SK-N-SH treated with all-trans-retinoic acid at 6 μM for 48 hours (cell line): ENCODE measurements around the gene CFAP107.

Source experiments
- ATAC-seq: fragments of 200-7000 bp; cut with Tn5 transposase; 3 replicates; pipeline ENCODE4 v1.9.1; 2020; ENCODE audit warnings: mild to moderate bottlenecking, moderate library complexity
- ARNTL ChIP-seq: fragments of 450-650 bp; formaldehyde crosslinking; IDR thresholded peaks from 2 replicates; pipeline ENCODE4 v1.5.0; 2020; ENCODE audit warnings: low read depth, mild to moderate bottlenecking, moderate library complexity, borderline replicate concordance
- BACH2 ChIP-seq: fragments of 250-450 bp; sonication (Bioruptor Pico); IDR thresholded peaks from 2 replicates; pipeline ENCODE4 v1.9.0; 2021; ENCODE audit warnings: mild to moderate bottlenecking, borderline replicate concordance
- CSDC2 ChIP-seq: fragments of 250-450 bp; sonication (Bioruptor Pico); IDR thresholded peaks from 2 replicates; pipeline ENCODE4 v1.5.0; 2020; ENCODE audit warnings: mild to moderate bottlenecking, moderate library complexity
- GLIS3 ChIP-seq: fragments of 250-450 bp; sonication (Bioruptor Pico); IDR thresholded peaks from 2 replicates; pipeline ENCODE4 v1.5.0; 2020; ENCODE audit warnings: mild to moderate bottlenecking, moderate library complexity
- ISL1 ChIP-seq: fragments of 250-450 bp; sonication (Bioruptor Pico); IDR thresholded peaks from 2 replicates; pipeline ENCODE4 v2.1.2; 2022; ENCODE audit warnings: mild to moderate bottlenecking, moderate library complexity
- OSR1 ChIP-seq: fragments of 250-450 bp; sonication (Bioruptor Pico); IDR thresholded peaks from 2 replicates; pipeline ENCODE4 v1.8.0; 2022; ENCODE audit warnings: moderate library complexity, mild to moderate bottlenecking, inconsistent platforms
- RARB ChIP-seq: fragments of 250-450 bp; sonication (Bioruptor Pico); IDR thresholded peaks from 2 replicates; pipeline ENCODE4 v1.8.0; 2021; ENCODE audit warnings: mild to moderate bottlenecking, moderate library complexity
- SNAI2 ChIP-seq: fragments of 250-450 bp; sonication (Bioruptor Pico); IDR thresholded peaks from 2 replicates; pipeline ENCODE4 v1.5.0; 2020; ENCODE audit warnings: mild to moderate bottlenecking, moderate library complexity
- TCF4 ChIP-seq: fragments of 250-450 bp; sonication (Bioruptor Pico); IDR thresholded peaks from 2 replicates; pipeline ENCODE4 v1.8.0; 2021; ENCODE audit warnings: mild to moderate bottlenecking, moderate library complexity, borderline replicate concordance
- TOX ChIP-seq: fragments of 250-450 bp; sonication (Bioruptor Pico); IDR thresholded peaks from 2 replicates; pipeline ENCODE4 v1.8.0; 2021; ENCODE audit warnings: mild to moderate bottlenecking, moderate library complexity, borderline replicate concordance
- ZC3H10 ChIP-seq: fragments of 250-450 bp; sonication (Bioruptor Pico); IDR thresholded peaks from 2 replicates; pipeline ENCODE4 v1.5.1; 2021; ENCODE audit warnings: mild to moderate bottlenecking, moderate library complexity
- ZNF565 ChIP-seq: fragments of 450-650 bp; formaldehyde crosslinking; conservative IDR thresholded peaks from 2 replicates; pipeline ENCODE4 v1.5.0; 2020; ENCODE audit warnings: low read depth, mild to moderate bottlenecking, moderate library complexity
- ZNF70 ChIP-seq: fragments of 450-650 bp; formaldehyde crosslinking; IDR thresholded peaks from 2 replicates; pipeline ENCODE4 v1.5.0; 2020; ENCODE audit warnings: mild to moderate bottlenecking, moderate library complexity
- TF ChIP-seq, protein P1 (sequence below): fragments of 250-450 bp; sonication (Bioruptor Pico); IDR thresholded peaks from 2 replicates; pipeline ENCODE4 v1.5.0; 2020; ENCODE audit warnings: mild to moderate bottlenecking, moderate library complexity
- TF ChIP-seq, protein P2 (sequence below): fragments of 250-450 bp; sonication (Bioruptor Pico); IDR thresholded peaks from 2 replicates; pipeline ENCODE4 v1.8.0; 2021; ENCODE audit warnings: low read depth, mild to moderate bottlenecking, moderate library complexity, borderline replicate concordance
- TF ChIP-seq, protein P3 (sequence below): fragments of 250-450 bp; sonication (Bioruptor Pico); IDR thresholded peaks from 2 replicates; pipeline ENCODE4 v1.5.1; 2021; ENCODE audit warnings: mild to moderate bottlenecking, moderate library complexity
- TF ChIP-seq, protein P4 (sequence below): fragments of 250-450 bp; sonication (Bioruptor Pico); IDR thresholded peaks from 2 replicates; pipeline ENCODE4 v1.8.0; 2020; ENCODE audit warnings: mild to moderate bottlenecking, moderate library complexity, borderline replicate concordance
- TF ChIP-seq, protein P5 (sequence below): fragments of 250-450 bp; sonication (Bioruptor Pico); IDR thresholded peaks from 2 replicates; pipeline ENCODE4 v1.5.1; 2020; ENCODE audit warnings: low read depth, mild to moderate bottlenecking, moderate library complexity

CFAP107 gene

DNA sequence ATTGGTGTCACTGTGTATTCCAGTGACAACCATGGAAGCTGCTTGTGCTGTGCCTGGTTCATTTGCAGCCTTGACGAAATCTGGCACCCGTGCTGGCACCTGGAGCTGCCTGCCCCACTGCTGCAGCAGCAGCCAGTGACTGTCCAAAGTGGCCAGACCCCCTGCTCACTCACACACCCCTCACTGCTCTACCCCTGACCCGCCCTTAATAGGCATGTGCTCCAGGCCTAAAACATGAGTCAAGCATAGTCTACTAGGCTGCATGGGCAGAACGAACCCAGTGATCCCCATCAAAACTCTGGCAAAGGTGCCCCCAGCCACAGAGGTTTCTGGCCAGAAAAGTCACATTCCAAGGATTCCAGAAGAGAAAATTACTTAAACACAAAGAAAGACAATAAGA lies 52.9 kb downstream of the CFAP107 start:
- ATAC-seq = no peak
- TF ChIP-seq, protein P1, sequence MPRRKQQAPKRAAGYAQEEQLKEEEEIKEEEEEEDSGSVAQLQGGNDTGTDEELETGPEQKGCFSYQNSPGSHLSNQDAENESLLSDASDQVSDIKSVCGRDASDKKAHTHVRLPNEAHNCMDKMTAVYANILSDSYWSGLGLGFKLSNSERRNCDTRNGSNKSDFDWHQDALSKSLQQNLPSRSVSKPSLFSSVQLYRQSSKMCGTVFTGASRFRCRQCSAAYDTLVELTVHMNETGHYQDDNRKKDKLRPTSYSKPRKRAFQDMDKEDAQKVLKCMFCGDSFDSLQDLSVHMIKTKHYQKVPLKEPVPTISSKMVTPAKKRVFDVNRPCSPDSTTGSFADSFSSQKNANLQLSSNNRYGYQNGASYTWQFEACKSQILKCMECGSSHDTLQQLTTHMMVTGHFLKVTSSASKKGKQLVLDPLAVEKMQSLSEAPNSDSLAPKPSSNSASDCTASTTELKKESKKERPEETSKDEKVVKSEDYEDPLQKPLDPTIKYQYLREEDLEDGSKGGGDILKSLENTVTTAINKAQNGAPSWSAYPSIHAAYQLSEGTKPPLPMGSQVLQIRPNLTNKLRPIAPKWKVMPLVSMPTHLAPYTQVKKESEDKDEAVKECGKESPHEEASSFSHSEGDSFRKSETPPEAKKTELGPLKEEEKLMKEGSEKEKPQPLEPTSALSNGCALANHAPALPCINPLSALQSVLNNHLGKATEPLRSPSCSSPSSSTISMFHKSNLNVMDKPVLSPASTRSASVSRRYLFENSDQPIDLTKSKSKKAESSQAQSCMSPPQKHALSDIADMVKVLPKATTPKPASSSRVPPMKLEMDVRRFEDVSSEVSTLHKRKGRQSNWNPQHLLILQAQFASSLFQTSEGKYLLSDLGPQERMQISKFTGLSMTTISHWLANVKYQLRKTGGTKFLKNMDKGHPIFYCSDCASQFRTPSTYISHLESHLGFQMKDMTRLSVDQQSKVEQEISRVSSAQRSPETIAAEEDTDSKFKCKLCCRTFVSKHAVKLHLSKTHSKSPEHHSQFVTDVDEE = no peak
- TF ChIP-seq ARNTL (CRISPR knock-in tag) = no peak

DNA sequence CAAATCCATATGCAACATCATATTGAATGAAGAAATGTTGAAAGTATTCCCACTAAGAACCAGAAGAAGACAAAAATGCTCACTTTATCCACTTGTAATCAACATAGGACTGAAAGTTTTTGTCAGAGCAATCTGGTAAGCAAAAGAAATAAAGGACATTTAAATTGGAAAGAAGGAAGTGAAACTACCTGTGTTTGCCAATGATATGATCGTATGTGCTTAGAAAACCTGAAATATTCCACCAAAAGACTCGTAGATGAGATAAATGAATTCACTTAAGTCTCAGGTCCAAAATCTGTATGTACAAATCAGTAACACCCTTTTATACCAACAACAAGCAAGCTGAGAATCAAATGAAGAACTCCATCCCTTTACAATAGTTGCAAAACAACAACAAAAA lies 53.7 kb downstream of the CFAP107 start:
- no peak for TF ChIP-seq SNAI2
- TF ChIP-seq, protein P2, sequence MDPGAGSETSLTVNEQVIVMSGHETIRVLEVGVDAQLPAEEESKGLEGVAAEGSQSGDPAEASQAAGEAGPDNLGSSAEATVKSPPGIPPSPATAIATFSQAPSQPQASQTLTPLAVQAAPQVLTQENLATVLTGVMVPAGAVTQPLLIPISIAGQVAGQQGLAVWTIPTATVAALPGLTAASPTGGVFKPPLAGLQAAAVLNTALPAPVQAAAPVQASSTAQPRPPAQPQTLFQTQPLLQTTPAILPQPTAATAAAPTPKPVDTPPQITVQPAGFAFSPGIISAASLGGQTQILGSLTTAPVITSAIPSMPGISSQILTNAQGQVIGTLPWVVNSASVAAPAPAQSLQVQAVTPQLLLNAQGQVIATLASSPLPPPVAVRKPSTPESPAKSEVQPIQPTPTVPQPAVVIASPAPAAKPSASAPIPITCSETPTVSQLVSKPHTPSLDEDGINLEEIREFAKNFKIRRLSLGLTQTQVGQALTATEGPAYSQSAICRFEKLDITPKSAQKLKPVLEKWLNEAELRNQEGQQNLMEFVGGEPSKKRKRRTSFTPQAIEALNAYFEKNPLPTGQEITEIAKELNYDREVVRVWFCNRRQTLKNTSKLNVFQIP (CRISPR knock-in tag) = no peak
- TF ChIP-seq, protein P1 = no peak
- TF ChIP-seq ZC3H10 = no peak
- no peak for TF ChIP-seq ISL1 (CRISPR knock-in tag)
- TF ChIP-seq, protein P3, sequence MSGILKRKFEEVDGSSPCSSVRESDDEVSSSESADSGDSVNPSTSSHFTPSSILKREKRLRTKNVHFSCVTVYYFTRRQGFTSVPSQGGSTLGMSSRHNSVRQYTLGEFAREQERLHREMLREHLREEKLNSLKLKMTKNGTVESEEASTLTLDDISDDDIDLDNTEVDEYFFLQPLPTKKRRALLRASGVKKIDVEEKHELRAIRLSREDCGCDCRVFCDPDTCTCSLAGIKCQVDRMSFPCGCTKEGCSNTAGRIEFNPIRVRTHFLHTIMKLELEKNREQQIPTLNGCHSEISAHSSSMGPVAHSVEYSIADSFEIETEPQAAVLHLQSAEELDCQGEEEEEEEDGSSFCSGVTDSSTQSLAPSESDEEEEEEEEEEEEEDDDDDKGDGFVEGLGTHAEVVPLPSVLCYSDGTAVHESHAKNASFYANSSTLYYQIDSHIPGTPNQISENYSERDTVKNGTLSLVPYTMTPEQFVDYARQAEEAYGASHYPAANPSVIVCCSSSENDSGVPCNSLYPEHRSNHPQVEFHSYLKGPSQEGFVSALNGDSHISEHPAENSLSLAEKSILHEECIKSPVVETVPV (CRISPR knock-in tag) = no peak

DNA sequence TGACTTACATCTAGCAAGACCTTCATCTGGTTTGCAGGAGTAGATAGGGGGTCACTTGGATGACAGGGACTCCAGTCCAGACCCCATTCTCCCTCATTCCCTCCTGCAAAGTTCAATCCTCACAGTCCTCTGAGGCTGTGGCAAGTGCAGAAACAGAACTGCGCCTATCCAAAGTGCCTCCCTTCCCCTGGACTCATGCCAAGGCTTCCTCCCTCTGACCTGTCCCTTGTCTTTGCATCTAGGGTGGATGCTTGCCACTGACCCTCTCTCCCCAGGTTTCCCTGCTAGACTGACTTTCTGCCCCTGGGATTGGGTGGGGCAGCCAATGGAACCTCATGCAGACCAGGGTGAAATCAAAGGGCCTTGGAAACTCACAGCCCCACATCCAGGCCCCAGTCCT lies 63.9 kb downstream of the CFAP107 start:
- TF ChIP-seq ZNF70 (CRISPR knock-in tag) (no peak), ZC3H10 (no peak), OSR1 (CRISPR knock-in tag) (no peak), ISL1 (CRISPR knock-in tag) (no peak), TCF4 (CRISPR knock-in tag) (no peak), ZNF565 (no peak), CSDC2 (no peak), BACH2 (CRISPR knock-in tag) (no peak), RARB (no peak), GLIS3 (CRISPR knock-in tag) (no peak), ARNTL (CRISPR knock-in tag) (no peak), TOX (CRISPR knock-in tag) (no peak)
- TF ChIP-seq, protein P2 (CRISPR knock-in tag) = no peak
- TF ChIP-seq, protein P4, sequence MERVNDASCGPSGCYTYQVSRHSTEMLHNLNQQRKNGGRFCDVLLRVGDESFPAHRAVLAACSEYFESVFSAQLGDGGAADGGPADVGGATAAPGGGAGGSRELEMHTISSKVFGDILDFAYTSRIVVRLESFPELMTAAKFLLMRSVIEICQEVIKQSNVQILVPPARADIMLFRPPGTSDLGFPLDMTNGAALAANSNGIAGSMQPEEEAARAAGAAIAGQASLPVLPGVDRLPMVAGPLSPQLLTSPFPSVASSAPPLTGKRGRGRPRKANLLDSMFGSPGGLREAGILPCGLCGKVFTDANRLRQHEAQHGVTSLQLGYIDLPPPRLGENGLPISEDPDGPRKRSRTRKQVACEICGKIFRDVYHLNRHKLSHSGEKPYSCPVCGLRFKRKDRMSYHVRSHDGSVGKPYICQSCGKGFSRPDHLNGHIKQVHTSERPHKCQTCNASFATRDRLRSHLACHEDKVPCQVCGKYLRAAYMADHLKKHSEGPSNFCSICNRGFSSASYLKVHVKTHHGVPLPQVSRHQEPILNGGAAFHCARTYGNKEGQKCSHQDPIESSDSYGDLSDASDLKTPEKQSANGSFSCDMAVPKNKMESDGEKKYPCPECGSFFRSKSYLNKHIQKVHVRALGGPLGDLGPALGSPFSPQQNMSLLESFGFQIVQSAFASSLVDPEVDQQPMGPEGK (CRISPR knock-in tag) = no peak
- TF ChIP-seq, protein P1 = no peak
- TF ChIP-seq, protein P5, sequence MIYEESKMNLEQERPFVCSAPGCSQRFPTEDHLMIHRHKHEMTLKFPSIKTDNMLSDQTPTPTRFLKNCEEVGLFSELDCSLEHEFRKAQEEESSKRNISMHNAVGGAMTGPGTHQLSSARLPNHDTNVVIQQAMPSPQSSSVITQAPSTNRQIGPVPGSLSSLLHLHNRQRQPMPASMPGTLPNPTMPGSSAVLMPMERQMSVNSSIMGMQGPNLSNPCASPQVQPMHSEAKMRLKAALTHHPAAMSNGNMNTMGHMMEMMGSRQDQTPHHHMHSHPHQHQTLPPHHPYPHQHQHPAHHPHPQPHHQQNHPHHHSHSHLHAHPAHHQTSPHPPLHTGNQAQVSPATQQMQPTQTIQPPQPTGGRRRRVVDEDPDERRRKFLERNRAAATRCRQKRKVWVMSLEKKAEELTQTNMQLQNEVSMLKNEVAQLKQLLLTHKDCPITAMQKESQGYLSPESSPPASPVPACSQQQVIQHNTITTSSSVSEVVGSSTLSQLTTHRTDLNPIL (CRISPR knock-in tag) = no peak
- TF ChIP-seq, protein P3 (CRISPR knock-in tag) = no peak
- no peak for ATAC-seq

More for the DNA sequence above, 53.7 kb downstream of the CFAP107 start:
- no peak for ATAC-seq
